Hepatocyte (in vitro differentiated cells): ENCODE measurements around the gene ERGIC2.

Source experiments
- EZH2 ChIP-seq: fragments of 200-600 bp; sonication (generic); IDR thresholded peaks from 2 replicates; pipeline ENCODE4 v1.6.1; 2016; ENCODE audit warnings: antibody characterized with exemption, mild to moderate bottlenecking, borderline replicate concordance
- EZH2phosphoT487 ChIP-seq: fragments of 200-600 bp; sonication (generic); IDR thresholded peaks from one replicate; pipeline ENCODE4 v1.6.1; 2018; ENCODE audit warnings: antibody characterized with exemption, mild to moderate bottlenecking, low read depth, moderate library complexity; ENCODE audit not compliant: unreplicated experiment, severe bottlenecking
- TF ChIP-seq, protein P1 (sequence below): fragments of 200-600 bp; sonication (generic); IDR thresholded peaks from 2 replicates; pipeline ENCODE4 v1.5.1; 2016; ENCODE audit warnings: antibody characterized with exemption, mild to moderate bottlenecking; ENCODE audit not compliant: poor library complexity

DNA sequence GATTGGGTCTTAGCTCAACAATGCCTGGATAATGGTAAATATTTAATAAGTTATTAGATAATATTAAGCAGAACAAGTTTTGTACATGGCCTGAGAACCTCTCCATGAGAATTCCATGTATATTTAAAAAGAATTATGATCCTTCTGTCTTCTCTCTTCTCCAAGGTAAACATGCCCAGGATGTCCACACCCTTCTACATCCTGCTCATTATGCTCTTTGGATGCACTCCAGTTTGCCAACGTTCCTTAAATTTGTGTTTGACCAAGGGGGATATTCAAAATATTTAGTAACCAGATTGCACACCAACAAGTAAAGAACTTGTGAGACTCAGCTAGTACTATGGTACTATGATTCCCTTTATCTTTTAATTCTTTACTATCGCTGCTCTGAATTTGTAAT, 44.8 kb upstream of the ERGIC2 start:
- TF ChIP-seq, protein P1, sequence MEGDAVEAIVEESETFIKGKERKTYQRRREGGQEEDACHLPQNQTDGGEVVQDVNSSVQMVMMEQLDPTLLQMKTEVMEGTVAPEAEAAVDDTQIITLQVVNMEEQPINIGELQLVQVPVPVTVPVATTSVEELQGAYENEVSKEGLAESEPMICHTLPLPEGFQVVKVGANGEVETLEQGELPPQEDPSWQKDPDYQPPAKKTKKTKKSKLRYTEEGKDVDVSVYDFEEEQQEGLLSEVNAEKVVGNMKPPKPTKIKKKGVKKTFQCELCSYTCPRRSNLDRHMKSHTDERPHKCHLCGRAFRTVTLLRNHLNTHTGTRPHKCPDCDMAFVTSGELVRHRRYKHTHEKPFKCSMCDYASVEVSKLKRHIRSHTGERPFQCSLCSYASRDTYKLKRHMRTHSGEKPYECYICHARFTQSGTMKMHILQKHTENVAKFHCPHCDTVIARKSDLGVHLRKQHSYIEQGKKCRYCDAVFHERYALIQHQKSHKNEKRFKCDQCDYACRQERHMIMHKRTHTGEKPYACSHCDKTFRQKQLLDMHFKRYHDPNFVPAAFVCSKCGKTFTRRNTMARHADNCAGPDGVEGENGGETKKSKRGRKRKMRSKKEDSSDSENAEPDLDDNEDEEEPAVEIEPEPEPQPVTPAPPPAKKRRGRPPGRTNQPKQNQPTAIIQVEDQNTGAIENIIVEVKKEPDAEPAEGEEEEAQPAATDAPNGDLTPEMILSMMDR = no peak
- TF ChIP-seq EZH2 = no peak
- no peak for TF ChIP-seq EZH2phosphoT487
